Left ventricle myocardium inferior (tissue), 1 donor: ENCODE measurements around the gene ATG7. TPM values are rescaled to one million over a fixed set of nuclear protein-coding genes. Genes with fewer than 3 reads are reported as not detected.

ENCODE experiments used
- DNase-seq: peaks from one replicate; pipeline ENCODE4 v3.0.0-alpha.2; 2020
- H3K27ac ChIP-seq: fragments of 200-600 bp; replicated peaks from 2 replicates; pipeline ENCODE4 v1.8.0; 2021
- H3K27me3 ChIP-seq: fragments of 200-600 bp; 2 replicates; pipeline ENCODE4 v1.8.0; 2021; ENCODE audit warnings: low read depth
- H3K36me3 ChIP-seq: fragments of 200-600 bp; 2 replicates; pipeline ENCODE4 v1.8.0; 2021
- H3K4me1 ChIP-seq: fragments of 200-600 bp; 2 replicates; pipeline ENCODE4 v1.8.0; 2021
- H3K4me3 ChIP-seq: fragments of 200-600 bp; 2 replicates; pipeline ENCODE4 v1.8.0; 2021; ENCODE audit warnings: mild to moderate bottlenecking, moderate library complexity
- H3K9me3 ChIP-seq: fragments of 200-600 bp; replicated peaks from 2 replicates; pipeline ENCODE4 v1.8.0; 2021
- CTCF ChIP-seq: fragments of 200-600 bp; IDR thresholded peaks from 2 replicates; pipeline ENCODE4 v1.8.0; 2021; ENCODE audit warnings: antibody characterized with exemption, mild to moderate bottlenecking, borderline replicate concordance
- intact Hi-C: fragments of 100-400 bp; cut with micrococcal nuclease; formaldehyde crosslinking; loops from one replicate; pipeline ENCODE4 v1.11.0; 2022
- total RNA-seq: library from RNA; stranded (reverse); fragmentation: NEBNext Ultra II Directional; extraction: Animal tissue kit (Norgen Biotek cat#: 25700); gene quantifications from one replicate; pipeline ENCODE4 v1.2.1, GENCODE V29; 2021
- donor health status: DM: no; HTN: yes; CAD: no; lungs with severe emphysema.

Gene ATG7
- total RNA-seq, 1 donor from 2014 or later = 15.7 TPM

GRCh38 chr3:11297126-11297525, 24.9 kb downstream of the ATG7 start:
- Histone ChIP-seq H3K4me1 (no peaks in the 10 kb centered on the region), H3K27ac (no peak overlapping the region), H3K36me3 (peaks cover 37% of the 10 kb centered on the region), H3K4me3 (no peak overlapping the region), H3K9me3 (no peaks in the 10 kb centered on the region), H3K27me3 (no peaks in the 10 kb centered on the region)
- intact Hi-C loops = no loop called here
- no peak for TF ChIP-seq CTCF
- no peak for DNase-seq

GRCh38 chr3:11300970-11301369, 28.8 kb downstream of the ATG7 start:
- Histone ChIP-seq H3K9me3 (no peaks in the 10 kb centered on the region), H3K27me3 (no peaks in the 10 kb centered on the region), H3K4me3 (no peak overlapping the region), H3K4me1 (peaks cover 10% of the 10 kb centered on the region), H3K27ac (no peak overlapping the region), H3K36me3 (peaks cover 49% of the 10 kb centered on the region)
- no peak for DNase-seq
- no peak for TF ChIP-seq CTCF
- intact Hi-C loops = no loop called here

- no peaks in the 10 kb centered on the region for H3K9me3 ChIP-seq
- no peak overlapping the region for H3K4me3 ChIP-seq
- intact Hi-C loops = no loop called here
- peaks cover 58% of the 10 kb centered on the region for H3K36me3 ChIP-seq
- no peaks in the 10 kb centered on the region for H3K27me3 ChIP-seq
- no peak for TF ChIP-seq CTCF
- no peak for DNase-seq
- H3K27ac ChIP-seq = no peak overlapping the region
- peaks cover 25% of the 10 kb centered on the region for H3K4me1 ChIP-seq
These were observed 30.2 kb downstream of the ATG7 start for GRCh38 chr3:11302444-11302843.

GRCh38 chr3:11304175-11304574, 32.0 kb downstream of the ATG7 start:
- TF ChIP-seq CTCF = no peak
- Histone ChIP-seq H3K4me3 (no peak overlapping the region), H3K36me3 (peaks cover 61% of the 10 kb centered on the region), H3K27ac (no peak overlapping the region), H3K4me1 (peaks cover 25% of the 10 kb centered on the region), H3K9me3 (no peaks in the 10 kb centered on the region), H3K27me3 (no peaks in the 10 kb centered on the region)
- DNase-seq = no peak
- intact Hi-C loops = no loop called here

GRCh38 chr3:11305509-11305908, 33.3 kb downstream of the ATG7 start:
- intact Hi-C loops = no loop called here
- no peaks in the 10 kb centered on the region for H3K27me3 ChIP-seq
- no peak for DNase-seq
- no peak overlapping the region for H3K27ac ChIP-seq
- H3K4me3 ChIP-seq = no peak overlapping the region
- peaks cover 62% of the 10 kb centered on the region for H3K36me3 ChIP-seq
- H3K4me1 ChIP-seq = peaks cover 25% of the 10 kb centered on the region
- H3K9me3 ChIP-seq = no peaks in the 10 kb centered on the region
- TF ChIP-seq CTCF = no peak
